ENCODE results near the gene KMT5B. TPM values are rescaled to one million over a fixed set of nuclear protein-coding genes. Genes with fewer than 3 reads are reported as not detected.
"Not testable (repeated sequence)": the region's sequence is repeated elsewhere in the genome, so short reads cannot be mapped to it uniquely, and the experiment has no call there.

KMT5B gene
- 18.0 and 19.8 TPM in 2 replicates for total RNA-seq (2014; rRNA removed; shearing (Covaris generic))
- 31.2 and 32.6 TPM in 2 replicates for polyA plus RNA-seq (2015; cell fraction: cytosol; rRNA removed)
- polyA plus RNA-seq (2015; cell fraction: nucleus; rRNA removed), result 34.9 and 38.8 TPM in 2 replicates

DNA sequence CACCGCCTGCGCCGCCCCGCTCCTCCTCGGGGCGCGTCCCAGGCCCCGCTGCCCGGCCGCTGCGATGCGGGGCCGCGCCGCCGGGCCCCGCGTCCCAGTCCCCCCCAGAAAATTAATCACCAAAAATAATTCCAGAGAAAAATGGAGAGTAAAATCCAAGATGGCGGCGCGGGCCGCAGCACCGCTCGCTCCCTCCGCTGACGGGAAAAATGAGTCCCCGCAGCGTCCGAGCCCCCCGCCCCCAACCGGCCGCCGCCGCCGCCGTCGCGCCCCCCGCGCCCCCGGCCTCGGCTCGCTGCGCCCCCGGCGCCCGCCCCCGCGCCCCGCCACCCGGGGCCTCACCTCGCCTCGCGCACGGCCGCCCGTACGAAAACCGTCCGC, at the start of gene KMT5B:
KMT5B (minus strand) TSS at position 162 of the 381 bp plus-strand sequence. CDS start 23,220 bp downstream, outside the sequence.
- no peak for DNase-seq (ENCODE audit: low read depth)

DNA sequence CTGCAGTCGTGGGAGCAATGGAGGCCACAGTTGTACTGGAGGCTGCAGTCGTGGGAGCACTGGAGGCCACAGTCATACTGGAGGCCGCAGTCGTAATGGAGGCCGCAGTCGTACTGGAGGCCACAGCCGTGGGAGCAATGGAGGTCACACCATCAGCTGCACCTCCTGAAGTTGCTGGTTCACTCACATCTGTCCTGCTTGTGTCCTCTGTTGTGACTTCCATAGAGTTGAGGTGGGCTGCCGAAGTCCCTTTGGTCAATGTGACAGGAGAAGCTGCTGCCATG, 49.4 kb upstream of the KMT5B start:
- no peak for DNase-seq (ENCODE audit: low read depth)

DNA sequence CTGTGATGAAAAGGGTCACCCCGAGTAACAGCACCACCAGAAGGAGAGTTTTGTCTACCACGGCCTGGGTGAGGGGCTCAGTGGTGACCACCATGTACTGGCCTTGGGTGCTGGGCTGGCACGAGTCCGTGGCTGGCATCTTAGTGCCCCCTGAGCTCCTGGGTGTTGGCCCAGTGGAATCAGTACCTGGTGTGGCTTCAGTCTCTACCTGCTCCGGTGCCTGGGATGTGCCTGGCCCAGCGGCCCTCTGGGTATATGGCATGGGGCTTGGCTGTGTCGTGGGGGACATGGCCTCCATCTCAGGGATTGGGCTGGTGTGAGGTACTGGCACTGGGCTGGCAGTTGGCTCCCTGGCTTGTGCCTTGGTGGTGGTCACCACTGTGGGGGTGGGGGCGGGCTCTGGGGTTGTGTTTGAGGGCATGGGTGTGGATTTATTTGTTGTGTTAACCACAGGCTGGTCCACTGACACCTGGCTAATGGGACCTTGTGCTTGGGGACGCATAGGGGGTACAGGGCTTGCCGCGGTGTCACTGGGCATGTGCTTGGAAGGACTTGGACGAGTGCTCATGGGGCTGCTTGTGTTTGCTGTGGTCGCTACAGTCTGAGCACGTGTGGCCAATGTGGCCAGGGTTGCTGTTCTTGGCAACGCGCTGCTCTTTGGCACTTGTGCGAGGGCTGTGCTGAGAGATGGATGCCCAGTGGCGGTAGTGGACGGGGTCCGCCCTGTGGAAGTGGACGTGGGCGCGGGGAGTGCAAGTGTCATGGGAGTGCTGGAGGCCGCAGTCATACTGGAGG, 48.9 kb upstream of the KMT5B start:
- DNase-seq (ENCODE audit: low read depth), result no peak

DNA sequence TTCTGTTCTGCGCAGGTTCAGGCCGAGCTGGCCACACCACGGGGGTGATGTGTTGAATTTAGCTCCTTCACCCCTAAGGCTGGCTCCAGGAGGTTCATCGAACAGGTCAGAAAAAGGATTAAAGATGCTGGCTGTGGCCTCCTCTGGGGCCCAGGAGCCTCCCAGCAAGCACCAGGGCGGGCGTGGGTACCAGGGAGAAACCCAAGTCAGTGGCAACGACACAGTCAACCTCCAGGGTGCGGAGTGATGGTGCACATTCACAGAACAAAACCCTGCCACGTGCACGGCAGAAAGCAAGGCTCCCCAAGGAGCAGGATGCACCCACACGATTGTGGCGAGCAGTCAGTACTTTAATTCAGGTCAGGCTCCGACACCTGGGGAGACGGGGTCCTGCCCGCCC, 47.9 kb upstream of the KMT5B start:
- no peak for DNase-seq (ENCODE audit: low read depth)

DNA sequence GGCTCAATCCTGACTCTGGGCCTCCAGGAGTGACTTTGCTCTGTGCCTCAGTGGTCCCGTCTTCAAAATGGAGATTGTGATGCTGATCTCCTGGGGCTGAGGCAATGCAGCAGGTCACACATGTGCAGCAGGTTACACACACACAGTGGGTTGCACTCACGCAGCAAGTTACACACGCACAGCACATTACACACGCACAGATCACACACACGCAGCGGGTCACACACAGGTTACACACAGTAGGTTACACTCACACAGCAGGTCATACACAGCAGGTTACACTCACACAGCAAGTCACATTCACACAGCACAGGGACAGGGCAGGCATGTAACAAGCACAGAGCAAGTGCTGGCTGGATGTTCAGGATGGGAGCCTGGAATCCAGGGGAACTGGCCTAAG, 47.4 kb upstream of the KMT5B start:
- no peak for DNase-seq (ENCODE audit: low read depth)

DNA sequence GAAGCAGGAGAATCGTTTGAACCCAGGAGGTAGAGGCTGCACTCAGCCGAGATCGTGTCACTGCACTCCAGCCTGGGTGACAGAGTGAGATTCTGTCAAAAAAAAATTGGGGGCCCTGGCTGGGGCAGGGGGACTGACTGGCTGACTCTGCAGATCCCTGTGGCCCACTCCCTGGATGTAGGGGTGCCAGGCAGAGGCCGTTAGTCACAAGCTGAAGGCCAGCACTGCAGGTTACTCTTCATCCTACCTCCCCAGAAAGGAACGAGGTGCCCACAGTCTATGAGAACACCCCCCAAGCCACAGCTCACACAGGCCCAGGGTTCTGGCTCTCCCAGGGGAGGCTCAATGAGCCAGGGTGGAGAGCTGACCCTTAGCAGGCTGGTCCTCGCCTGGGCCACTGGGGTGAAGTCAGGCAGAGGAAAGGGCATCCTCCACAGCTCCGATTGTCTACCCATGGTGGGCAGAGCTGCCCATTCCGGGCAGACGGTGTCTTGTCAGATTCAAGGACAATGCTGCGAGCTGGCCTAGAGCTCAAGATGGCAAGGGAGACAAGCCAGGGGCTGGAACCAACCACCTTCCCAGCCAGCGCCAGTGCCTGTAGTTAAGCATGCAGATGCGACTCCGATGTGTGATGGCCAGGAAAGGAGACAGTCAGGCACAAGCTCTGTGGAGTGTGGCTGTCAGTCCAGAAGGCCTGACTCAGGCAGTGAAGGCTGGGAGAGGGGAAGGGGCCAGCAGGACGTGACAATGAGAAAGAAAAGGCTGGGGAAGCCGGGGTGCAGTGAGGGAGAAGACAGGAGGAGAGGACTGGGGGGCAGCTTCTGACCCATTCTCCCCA, 46.2 kb upstream of the KMT5B start:
- no peak for DNase-seq (ENCODE audit: low read depth)

DNA sequence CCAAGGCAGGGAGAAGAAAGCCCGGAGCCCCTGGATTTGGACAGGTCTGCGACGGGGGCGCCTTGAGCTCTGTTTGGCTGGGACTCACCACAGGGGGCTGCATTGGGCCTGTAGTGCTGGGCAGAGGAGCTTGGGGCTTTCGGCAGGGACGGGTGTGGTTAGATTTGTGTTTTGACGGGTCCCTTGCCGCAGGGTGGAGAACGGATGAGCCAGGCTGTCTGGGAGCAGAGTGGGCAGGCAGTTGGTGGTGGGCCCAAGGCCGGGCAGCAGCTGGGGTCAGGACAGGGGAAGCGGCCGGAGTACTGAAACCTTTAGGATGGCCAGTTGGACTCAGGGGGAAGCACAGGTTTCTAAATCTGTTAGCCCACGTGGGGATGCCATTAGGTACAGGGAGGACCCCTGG, 45.3 kb upstream of the KMT5B start:
- no peak for DNase-seq (ENCODE audit: low read depth)

DNA sequence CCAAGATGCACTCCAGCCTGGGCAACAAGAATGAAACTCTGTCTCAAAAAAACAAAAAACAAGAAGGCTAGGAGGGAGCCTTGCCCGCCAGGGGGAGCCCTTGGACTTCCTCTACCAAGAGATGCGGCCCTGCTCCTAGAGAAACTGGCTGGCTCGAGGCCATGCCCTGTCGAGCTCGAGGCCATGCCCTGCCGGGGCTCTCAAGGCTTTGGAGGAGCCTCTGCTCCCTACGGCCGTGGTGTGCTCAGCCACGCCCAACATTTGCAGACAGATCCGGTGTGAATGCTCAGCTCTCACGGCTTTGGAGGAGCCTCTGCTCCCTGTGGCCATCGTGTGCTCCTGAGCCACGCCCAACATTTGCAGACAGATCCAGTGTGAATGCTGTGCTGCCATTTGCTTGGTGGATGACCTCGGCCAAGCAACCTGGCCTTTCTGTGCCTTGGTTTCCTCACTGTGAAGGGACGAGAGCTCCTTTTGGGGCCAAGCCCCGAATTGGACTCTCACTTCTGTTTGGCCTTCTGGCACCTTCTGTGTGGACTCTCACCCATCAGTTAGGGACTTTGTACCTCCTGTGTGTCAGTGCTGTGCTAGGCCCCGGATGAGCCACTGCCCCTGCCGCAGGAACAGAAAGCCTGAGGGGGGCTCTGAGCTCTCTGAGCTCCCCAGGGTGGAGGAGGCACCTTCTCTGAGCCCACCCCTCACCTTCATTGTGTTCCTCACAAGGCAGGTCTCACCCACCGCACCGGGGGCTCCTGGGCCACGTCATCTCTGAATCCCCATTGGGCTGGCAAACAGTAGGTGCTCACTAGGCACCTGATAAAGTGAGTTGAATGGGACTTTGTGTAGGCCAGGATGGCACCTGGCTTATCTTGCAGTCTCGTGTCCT, 44.6 kb upstream of the KMT5B start:
- DNase-seq (ENCODE audit: low read depth), result peak; percentile 90

DNA sequence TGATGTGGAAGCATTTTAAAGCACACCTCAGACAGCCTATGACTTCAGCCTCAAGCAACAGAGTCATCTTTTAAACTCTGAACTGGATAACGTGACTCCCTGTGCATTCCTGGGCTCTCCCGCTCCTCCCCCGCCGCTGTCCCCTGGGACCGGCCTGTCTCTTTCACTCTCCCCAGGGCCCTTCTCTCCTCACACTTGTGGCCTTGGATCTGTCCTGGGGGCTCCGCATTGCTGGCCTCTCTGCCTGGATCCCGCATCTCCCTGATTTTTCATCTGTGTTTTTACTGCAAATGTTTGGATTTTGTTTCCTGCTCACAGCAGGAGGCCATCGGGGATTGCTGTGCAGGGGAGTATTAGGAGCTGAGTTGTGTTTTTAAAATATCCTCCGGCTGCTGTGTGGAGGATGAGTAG, 43.2 kb upstream of the KMT5B start:
- no peak for DNase-seq (ENCODE audit: low read depth)

DNA sequence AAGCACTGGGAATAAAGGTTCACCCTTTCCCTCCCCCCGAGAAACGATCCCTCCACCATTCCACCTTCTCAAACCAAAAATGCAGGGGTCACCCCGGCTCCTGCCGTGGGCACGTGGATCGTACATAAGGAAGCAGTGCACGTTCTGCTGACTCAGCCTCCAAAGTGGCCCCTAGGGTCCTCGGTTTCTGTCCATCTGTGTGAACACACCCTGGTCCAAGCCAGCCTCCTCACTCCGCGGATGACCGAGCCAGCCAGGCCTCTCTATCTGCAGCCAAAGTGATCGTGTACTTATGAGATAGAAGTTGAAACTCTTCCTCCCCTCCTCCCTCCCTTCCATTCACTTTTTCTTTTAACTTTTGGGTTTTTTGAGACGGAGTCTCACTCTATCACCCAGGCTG, 42.4 kb upstream of the KMT5B start:
- no peak for DNase-seq (ENCODE audit: low read depth)

DNA sequence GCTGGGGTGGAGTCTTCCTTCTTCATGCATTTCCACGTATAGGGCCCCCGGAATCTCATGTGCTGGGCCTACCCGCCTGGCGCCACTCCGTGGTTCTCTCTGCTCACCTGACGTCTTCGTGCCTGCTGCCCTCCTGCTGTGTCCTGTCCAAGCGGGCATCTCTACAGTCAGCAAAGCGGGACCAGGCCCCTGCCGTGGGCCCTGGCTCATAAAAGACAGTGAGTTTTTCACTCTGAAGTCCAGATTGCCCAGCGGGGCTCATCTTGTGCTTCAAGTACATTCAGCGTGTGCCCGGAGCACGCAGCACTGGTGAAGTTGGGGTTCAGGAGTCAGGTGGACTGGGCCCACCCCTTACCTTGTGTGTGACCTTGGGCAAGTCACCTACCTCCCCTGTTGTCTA, 41.3 kb upstream of the KMT5B start:
- DNase-seq (ENCODE audit: low read depth), result no peak

DNA sequence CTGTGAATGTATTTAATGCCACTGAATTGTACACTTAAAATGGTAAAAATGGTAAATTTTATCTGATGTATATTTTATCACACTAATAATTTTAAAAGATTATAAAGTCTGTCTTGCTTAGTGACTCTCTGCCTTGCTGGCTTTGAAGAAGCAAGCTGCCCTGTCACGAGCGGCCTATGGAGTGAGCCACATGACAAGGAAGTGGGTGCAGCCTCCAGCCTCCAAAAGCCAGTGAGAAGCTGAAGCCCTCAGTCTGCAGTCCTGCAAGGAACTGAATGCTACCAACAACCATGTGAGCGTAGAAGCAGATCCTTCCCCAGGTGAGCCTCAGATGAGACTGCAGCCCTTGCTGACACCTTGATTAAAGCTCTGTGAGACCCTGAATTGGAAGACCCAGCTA, 38.7 kb upstream of the KMT5B start:
- no peak for DNase-seq (ENCODE audit: low read depth)

DNA sequence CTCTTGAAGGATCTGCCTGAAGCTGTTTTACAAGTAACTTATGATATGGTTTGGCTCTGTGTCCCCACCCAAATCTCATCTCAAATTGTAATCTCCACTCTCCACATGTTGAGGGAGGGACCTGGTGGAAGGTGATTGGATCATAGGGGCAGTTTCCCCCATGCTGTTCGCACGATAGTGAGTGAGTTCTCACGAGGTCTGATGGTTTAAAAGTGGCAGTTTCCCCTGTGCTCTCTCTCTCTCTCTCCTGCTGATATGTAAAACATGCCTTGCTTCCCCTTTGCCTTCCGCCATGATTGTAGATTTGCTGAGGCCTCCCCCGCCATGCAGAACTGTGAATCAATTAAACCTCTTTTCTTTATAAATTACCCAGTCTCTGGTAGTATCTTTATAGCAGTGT, 31.8 kb upstream of the KMT5B start:
- DNase-seq (ENCODE audit: low read depth), result not testable (repeated sequence)

DNA sequence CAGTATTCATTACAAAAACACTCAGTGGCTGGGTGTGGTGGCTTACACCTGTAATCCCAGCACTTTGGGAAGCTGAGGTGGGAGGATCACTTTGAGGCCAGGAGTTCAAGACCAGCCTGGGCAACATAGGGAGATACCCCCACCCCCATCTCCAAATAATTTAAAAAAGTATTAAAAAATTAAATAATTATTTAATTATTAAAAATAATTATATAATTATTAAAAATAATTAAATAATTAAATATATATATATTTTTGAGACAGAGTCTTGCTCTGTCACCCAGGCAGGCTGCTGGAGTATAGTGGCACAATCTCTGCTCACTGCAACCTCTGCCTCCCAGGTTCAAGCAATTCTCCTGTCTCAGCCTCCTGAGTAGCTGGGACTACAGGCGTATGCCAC, 30.8 kb upstream of the KMT5B start:
- not testable (repeated sequence) for DNase-seq (ENCODE audit: low read depth)

DNA sequence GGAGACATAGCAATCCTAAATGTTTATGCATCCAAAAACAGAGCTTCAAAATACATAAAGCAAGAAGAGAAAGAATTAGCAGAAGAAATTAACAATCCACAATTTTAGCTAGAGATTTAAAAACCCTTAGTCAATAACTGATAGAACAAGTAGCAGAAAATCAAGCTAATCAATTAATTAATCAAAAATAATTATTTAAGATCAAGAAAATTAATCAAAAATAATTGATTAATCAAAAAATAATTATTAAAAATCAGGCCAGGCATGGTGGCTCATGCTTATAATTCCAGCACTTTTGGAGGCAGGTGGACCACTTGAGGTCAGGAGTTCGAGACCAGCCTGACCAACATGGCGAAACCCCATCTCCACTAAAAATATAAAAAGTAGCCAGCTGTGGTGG, 29.5 kb upstream of the KMT5B start:
- DNase-seq (ENCODE audit: low read depth), result no peak

DNA sequence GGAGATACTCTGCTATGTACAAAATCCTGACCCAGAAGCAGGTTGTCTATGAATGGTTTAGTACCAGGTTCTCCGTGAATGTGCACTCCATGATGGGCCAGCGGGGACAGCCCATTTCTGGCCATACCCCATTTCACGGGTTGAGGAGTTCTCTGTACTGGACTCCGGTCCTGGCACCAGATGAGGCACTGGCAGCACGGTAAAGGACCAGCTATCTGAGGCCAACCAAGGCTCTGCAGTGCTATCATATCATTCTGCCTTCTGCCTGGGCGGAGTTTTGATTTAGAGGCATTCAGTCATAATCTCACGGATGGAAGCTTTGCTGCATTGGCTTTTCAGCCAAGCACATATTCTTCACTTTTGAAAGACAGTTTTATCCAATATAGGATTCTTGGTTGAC, 18.5 kb upstream of the KMT5B start:
- no peak for DNase-seq (ENCODE audit: low read depth)

DNA sequence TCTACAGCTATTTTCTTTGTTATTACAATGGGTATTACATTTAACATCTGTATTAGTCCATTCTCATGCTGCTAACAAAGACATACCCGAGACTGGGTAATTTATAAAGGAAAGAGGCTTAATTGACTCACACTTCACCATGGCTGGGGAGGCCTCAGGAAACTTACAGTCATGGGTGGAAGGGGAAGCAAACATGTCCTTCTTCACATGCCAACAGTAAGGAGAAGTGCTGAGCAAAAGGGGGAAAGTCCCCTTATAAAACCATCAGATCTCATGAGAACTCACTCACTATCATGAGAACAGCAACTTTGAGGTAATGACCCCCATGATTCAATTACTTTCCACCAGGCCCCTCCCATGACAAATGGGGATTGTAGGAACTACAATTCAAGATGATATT, 16.5 kb upstream of the KMT5B start:
- no peak for DNase-seq (ENCODE audit: low read depth)

DNA sequence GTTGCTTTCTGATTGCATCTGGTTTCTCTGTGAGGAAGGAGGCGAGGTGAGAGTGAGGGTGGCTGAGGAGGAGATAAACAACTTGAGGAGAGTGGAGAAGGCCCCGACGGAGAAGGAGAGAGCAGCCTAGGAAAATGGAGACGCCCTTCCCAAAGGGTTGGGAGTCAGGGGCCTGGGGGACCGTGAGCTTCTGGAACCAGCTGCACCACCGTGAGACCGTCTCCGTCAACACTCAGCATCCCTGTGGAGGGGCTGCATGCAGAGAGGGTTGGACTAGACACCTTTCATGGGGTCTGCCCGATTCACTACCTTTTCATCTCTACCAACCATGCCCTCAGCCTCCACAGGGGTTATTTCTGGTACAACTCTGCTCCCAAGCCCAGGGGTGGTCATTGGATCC, 13.3 kb upstream of the KMT5B start:
- no peak for DNase-seq (ENCODE audit: low read depth)

DNA sequence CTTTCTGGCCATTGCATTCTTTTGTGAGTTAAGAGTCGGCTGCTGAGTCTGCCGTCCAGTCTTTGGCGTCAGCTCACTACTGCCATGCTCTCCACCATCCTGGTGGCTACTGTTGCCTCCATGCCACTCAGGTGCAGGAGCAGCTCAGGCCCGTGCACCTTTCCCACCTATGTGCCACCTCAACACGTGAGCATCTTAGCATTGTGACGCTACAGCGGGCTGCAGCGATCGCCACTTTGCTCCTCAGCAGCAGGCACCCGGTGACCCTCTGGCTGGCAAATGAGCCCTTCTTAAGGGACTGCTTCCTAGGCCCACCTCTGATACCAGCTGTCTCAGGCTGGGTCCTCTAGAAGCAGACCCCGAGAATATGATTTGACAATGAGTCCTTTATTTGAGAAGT, 11.5 kb upstream of the KMT5B start:
- DNase-seq (ENCODE audit: low read depth), result no peak

DNA sequence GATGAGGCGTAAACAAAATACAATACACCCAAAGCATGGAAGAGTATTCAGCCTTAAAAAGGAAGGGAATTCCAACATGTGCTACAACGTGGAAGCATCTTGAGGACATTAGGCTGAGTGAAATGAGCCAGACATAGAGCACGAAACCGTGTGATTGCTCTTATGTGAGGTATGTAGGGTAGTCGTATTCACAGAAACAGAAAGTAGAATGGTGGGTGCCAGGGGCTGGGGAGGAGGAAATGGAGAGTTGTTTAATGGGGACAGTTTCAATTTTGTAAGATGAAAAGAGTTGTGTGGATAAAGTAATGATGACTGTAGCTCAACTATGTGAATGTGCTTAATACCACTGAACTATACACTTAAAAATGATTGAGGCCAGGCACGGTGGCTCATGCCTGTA, 10.2 kb upstream of the KMT5B start:
- no peak for DNase-seq (ENCODE audit: low read depth)

DNA sequence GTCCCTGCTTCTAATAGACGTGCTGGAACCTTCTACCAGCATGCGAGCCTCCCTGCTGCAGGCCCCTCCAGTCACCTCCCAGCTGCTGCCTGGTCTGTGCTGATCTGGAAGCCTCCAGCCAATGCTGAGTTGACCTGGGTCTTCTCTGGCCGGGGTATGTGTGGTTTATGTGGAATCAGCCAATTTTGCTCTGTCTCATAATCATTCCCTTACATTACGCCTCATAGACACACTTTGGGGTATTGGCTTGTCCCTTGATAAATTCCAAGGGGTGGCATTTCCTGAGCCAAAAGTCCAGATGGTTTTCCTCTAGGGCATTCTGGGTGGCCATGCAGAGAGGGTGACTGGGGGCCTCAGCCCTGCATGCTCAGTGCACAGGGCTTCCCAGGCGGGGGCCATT, 8.3 kb upstream of the KMT5B start:
- DNase-seq (ENCODE audit: low read depth), result no peak

Data from HT1080 (cell line).